ENCODE results near the gene MRPS2. TPM values are rescaled to one million over a fixed set of nuclear protein-coding genes. Genes with fewer than 3 reads are reported as not detected.
"Not testable (repeated sequence)": the region's sequence is repeated elsewhere in the genome, so short reads cannot be mapped to it uniquely, and the experiment has no call there.

The MRPS2 gene
- total RNA-seq, 1 experiment from 2014 or later, result 77.6 TPM

DNA sequence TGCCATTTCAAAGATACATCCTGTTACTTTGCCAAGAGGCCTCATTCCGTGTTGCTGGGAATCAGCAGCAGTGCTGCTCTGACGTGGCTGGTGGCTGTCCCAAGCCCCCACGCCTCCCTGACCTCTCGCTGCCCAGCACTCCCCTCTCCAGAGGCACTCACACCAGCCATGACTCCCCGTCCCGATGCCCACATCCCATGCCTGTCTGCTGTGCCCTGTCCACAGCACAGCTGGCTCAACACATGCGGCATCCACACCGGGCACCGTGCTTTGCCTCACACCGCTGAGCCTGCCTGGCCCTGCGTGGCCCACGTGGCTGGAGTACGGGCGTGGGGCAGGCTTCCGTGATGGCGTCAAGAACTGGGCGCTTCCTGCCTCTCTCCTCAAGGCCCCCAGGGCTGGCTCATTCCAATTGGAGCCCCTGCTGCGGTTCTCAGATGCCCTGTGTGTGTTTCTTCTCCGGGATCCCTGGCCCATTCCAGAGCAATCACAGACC lies 12.9 kb downstream of the MRPS2 start:
- H3K27ac Mint-ChIP-seq, result no peak overlapping the region
- DNase-seq (ENCODE audit: low spot score), result peak; percentile 3
- CTCF ChIA-PET, result interaction anchor here (1.3 kb wide), 2 partner anchors 9 to 13 kb away, joined by 3 to 6 read pairs; no protein-coding TSS in a partner anchor
- TF ChIP-seq IRF2 (CRISPR knock-in tag; IDR thresholded peaks at IDR 0.05; ENCODE audit: borderline replicate concordance, low read depth) (no peak), EMX1 (CRISPR knock-in tag; IDR thresholded peaks at IDR 0.05) (no peak), CBFB (CRISPR knock-in tag; IDR thresholded peaks at IDR 0.05; ENCODE audit: low read depth) (no peak), GABPB1 (CRISPR knock-in tag; IDR thresholded peaks at IDR 0.05) (no peak), GRHL2 (CRISPR knock-in tag; IDR thresholded peaks at IDR 0.05; ENCODE audit: insufficient replicate concordance, severe bottlenecking) (no peak), NR2C2 (CRISPR knock-in tag; IDR thresholded peaks at IDR 0.05) (no peak), MXD4 (CRISPR knock-in tag; IDR thresholded peaks at IDR 0.05; ENCODE audit: borderline replicate concordance) (no peak), ZNF396 (CRISPR knock-in tag; IDR thresholded peaks at IDR 0.05; ENCODE audit: borderline replicate concordance) (no peak)
- TF ChIP-seq, protein P1, sequence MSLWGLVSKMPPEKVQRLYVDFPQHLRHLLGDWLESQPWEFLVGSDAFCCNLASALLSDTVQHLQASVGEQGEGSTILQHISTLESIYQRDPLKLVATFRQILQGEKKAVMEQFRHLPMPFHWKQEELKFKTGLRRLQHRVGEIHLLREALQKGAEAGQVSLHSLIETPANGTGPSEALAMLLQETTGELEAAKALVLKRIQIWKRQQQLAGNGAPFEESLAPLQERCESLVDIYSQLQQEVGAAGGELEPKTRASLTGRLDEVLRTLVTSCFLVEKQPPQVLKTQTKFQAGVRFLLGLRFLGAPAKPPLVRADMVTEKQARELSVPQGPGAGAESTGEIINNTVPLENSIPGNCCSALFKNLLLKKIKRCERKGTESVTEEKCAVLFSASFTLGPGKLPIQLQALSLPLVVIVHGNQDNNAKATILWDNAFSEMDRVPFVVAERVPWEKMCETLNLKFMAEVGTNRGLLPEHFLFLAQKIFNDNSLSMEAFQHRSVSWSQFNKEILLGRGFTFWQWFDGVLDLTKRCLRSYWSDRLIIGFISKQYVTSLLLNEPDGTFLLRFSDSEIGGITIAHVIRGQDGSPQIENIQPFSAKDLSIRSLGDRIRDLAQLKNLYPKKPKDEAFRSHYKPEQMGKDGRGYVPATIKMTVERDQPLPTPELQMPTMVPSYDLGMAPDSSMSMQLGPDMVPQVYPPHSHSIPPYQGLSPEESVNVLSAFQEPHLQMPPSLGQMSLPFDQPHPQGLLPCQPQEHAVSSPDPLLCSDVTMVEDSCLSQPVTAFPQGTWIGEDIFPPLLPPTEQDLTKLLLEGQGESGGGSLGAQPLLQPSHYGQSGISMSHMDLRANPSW (CRISPR knock-in tag; conservative IDR thresholded peaks at IDR 0.05; ENCODE audit: low read depth), result no peak
- TF ChIP-seq, protein P2, sequence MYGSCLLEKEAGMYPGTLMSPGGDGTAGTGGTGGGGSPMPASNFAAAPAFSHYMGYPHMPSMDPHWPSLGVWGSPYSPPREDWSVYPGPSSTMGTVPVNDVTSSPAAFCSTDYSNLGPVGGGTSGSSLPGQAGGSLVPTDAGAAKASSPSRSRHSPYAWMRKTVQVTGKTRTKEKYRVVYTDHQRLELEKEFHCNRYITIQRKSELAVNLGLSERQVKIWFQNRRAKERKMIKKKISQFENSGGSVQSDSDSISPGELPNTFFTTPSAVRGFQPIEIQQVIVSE (CRISPR knock-in tag; IDR thresholded peaks at IDR 0.05; ENCODE audit: borderline replicate concordance), result no peak
- TF ChIP-seq, protein P3, sequence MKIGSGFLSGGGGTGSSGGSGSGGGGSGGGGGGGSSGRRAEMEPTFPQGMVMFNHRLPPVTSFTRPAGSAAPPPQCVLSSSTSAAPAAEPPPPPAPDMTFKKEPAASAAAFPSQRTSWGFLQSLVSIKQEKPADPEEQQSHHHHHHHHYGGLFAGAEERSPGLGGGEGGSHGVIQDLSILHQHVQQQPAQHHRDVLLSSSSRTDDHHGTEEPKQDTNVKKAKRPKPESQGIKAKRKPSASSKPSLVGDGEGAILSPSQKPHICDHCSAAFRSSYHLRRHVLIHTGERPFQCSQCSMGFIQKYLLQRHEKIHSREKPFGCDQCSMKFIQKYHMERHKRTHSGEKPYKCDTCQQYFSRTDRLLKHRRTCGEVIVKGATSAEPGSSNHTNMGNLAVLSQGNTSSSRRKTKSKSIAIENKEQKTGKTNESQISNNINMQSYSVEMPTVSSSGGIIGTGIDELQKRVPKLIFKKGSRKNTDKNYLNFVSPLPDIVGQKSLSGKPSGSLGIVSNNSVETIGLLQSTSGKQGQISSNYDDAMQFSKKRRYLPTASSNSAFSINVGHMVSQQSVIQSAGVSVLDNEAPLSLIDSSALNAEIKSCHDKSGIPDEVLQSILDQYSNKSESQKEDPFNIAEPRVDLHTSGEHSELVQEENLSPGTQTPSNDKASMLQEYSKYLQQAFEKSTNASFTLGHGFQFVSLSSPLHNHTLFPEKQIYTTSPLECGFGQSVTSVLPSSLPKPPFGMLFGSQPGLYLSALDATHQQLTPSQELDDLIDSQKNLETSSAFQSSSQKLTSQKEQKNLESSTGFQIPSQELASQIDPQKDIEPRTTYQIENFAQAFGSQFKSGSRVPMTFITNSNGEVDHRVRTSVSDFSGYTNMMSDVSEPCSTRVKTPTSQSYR (CRISPR knock-in tag; IDR thresholded peaks at IDR 0.05), result no peak
- TF ChIP-seq, protein P4, sequence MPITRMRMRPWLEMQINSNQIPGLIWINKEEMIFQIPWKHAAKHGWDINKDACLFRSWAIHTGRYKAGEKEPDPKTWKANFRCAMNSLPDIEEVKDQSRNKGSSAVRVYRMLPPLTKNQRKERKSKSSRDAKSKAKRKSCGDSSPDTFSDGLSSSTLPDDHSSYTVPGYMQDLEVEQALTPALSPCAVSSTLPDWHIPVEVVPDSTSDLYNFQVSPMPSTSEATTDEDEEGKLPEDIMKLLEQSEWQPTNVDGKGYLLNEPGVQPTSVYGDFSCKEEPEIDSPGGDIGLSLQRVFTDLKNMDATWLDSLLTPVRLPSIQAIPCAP (CRISPR knock-in tag; IDR thresholded peaks at IDR 0.05), result no peak
- TF ChIP-seq, protein P5, sequence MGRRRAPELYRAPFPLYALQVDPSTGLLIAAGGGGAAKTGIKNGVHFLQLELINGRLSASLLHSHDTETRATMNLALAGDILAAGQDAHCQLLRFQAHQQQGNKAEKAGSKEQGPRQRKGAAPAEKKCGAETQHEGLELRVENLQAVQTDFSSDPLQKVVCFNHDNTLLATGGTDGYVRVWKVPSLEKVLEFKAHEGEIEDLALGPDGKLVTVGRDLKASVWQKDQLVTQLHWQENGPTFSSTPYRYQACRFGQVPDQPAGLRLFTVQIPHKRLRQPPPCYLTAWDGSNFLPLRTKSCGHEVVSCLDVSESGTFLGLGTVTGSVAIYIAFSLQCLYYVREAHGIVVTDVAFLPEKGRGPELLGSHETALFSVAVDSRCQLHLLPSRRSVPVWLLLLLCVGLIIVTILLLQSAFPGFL (CRISPR knock-in tag; IDR thresholded peaks at IDR 0.05; ENCODE audit: borderline replicate concordance), result no peak
- TF ChIP-seq, protein P6, sequence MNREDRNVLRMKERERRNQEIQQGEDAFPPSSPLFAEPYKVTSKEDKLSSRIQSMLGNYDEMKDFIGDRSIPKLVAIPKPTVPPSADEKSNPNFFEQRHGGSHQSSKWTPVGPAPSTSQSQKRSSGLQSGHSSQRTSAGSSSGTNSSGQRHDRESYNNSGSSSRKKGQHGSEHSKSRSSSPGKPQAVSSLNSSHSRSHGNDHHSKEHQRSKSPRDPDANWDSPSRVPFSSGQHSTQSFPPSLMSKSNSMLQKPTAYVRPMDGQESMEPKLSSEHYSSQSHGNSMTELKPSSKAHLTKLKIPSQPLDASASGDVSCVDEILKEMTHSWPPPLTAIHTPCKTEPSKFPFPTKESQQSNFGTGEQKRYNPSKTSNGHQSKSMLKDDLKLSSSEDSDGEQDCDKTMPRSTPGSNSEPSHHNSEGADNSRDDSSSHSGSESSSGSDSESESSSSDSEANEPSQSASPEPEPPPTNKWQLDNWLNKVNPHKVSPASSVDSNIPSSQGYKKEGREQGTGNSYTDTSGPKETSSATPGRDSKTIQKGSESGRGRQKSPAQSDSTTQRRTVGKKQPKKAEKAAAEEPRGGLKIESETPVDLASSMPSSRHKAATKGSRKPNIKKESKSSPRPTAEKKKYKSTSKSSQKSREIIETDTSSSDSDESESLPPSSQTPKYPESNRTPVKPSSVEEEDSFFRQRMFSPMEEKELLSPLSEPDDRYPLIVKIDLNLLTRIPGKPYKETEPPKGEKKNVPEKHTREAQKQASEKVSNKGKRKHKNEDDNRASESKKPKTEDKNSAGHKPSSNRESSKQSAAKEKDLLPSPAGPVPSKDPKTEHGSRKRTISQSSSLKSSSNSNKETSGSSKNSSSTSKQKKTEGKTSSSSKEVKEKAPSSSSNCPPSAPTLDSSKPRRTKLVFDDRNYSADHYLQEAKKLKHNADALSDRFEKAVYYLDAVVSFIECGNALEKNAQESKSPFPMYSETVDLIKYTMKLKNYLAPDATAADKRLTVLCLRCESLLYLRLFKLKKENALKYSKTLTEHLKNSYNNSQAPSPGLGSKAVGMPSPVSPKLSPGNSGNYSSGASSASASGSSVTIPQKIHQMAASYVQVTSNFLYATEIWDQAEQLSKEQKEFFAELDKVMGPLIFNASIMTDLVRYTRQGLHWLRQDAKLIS (CRISPR knock-in tag; IDR thresholded peaks at IDR 0.05; ENCODE audit: borderline replicate concordance), result no peak
- TF ChIP-seq, protein P7, sequence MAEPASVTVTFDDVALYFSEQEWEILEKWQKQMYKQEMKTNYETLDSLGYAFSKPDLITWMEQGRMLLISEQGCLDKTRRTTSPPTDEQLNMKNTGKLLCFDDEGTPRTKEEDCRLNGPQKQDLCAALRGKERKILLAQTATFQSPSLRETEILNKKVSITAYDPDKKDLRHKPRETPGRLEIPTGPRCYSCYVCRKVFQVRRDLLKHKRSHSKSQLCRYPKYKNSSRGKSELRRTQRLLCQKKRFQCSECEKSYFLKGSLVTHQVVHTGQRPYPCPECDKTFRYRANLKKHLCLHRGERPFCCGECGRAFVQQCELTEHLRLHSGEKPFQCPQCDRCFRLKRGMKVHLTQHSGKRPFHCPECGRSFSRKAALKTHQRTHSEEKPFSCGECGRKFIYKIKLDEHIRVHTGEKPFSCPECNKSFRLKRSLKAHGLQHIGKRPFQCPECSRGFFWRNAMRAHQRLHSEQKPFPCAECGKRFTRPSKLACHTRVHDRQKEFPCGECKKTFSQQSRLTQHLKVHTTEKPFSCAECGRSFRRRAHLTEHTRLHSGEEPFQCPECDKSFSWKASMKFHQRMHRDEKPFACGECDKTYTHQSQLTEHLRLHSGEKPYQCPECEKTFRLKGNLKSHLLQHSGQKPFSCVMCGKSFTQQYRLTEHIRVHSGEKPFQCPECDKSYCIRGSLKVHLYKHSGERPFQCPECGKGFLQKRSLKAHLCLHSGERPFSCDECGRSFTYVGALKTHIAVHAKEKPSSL (CRISPR knock-in tag; conservative IDR thresholded peaks at IDR 0.05), result no peak
- no peaks in the 10 kb centered on the region for H3K36me3 Mint-ChIP-seq
- no peaks in the 10 kb centered on the region; the same call in 1 of the 2 replicates for H3K9me3 Mint-ChIP-seq
- POLR2A ChIA-PET, result no interaction called here
- no peak overlapping the region for H3K4me3 Mint-ChIP-seq
- no peaks in the 10 kb centered on the region for H3K4me1 Mint-ChIP-seq
- ATAC-seq, result no peak
- no peaks in the 10 kb centered on the region for H3K27me3 Mint-ChIP-seq (ENCODE audit: low read depth)

DNA sequence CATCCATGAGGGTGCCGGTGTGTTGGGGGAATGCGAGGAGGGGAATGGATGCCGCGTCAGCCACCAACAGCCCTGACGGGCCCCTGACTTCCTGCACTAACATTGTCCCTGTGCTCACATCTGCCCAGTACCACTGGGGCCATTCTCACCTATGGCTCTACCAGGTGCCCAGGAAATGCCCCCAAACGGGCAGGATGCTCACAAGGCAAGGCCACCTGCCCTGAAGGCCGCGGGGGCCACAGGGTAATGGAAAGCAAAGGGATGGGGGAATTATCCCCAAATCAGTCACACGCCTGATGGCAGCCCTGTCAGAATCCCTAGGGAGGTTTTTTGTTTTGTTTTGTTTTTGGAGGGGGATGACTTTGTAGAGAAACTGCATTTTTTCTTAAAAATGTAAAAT lies 13.4 kb downstream of the MRPS2 start:
- H3K27ac Mint-ChIP-seq; POLR2A ChIA-PET; H3K9me3 Mint-ChIP-seq; H3K27me3 Mint-ChIP-seq (ENCODE audit: low read depth); H3K4me3 Mint-ChIP-seq; ATAC-seq; H3K36me3 Mint-ChIP-seq; H3K4me1 Mint-ChIP-seq: not testable (repeated sequence)
- DNase-seq (ENCODE audit: low spot score), result peak; percentile 2
- CTCF ChIA-PET, result interaction anchor here (1.7 kb wide), 1 partner anchor 75 kb away, joined by 3 read pairs; no protein-coding TSS in a partner anchor

Measured in WTC11 (cell line).